ENCODE results near the gene MSGN1.

Gene MSGN1

DNA sequence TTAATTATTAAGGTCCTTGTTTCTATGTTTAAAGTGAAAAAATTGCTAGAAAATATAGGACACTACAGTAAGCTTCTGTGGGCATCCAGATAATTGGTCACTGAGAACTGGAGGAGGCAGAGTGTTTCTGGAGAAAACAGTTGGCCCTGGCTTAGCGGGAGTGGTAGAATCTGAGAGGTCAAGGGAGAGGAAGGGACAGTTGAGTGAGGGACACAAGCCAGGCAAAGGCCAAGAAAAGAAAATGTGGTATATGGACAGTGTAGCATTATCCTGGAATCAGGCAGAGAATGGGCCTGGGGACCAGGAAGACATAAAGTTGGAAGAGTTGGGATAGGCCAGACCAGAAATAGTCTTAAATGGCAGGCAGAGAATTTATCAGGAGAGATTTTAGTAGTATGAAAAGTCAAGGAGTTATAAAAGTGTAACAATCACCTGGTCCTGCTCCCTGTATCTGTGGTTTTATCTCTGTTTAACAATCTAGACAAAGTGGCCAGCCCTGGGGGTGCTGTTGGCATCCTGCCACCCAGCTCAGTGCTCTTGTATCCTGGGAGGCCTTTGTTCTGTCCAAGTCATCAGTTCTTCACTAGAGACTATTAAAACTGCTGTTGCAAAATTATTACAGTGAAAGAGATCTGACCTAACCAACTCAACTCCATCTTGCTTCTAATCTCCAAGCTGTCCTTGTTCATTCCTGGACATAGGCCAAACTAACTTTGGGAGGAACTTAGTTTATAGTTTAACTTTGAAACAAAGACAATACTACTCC lies 15.4 kb upstream of the MSGN1 start:
- peaks cover 14% of the 10 kb centered on the region for H3K27me3 ChIP-seq (ENCODE audit: insufficient read depth, low read length, poor library complexity, severe bottlenecking)
- H3K9me3 ChIP-seq (ENCODE audit: insufficient read depth, low read depth, low read length): no peaks in the 10 kb centered on the region
- H4K20me1 ChIP-seq (ENCODE audit: insufficient read depth, low read length, poor library complexity, severe bottlenecking): no peaks in the 10 kb centered on the region
- no peak overlapping the region for H3K4me3 ChIP-seq (ENCODE audit: low read length, poor library complexity, severe bottlenecking)
- no peaks in the 10 kb centered on the region for H3K79me2 ChIP-seq (ENCODE audit: insufficient read depth, low read length)
- H3K9ac ChIP-seq (ENCODE audit: low read depth, low read length, poor library complexity, severe bottlenecking): no peak overlapping the region
- H3K9me2 ChIP-seq (replicated peaks; ENCODE audit: low read depth, low read length): no peaks in the 10 kb centered on the region
- TF ChIP-seq, protein P1, sequence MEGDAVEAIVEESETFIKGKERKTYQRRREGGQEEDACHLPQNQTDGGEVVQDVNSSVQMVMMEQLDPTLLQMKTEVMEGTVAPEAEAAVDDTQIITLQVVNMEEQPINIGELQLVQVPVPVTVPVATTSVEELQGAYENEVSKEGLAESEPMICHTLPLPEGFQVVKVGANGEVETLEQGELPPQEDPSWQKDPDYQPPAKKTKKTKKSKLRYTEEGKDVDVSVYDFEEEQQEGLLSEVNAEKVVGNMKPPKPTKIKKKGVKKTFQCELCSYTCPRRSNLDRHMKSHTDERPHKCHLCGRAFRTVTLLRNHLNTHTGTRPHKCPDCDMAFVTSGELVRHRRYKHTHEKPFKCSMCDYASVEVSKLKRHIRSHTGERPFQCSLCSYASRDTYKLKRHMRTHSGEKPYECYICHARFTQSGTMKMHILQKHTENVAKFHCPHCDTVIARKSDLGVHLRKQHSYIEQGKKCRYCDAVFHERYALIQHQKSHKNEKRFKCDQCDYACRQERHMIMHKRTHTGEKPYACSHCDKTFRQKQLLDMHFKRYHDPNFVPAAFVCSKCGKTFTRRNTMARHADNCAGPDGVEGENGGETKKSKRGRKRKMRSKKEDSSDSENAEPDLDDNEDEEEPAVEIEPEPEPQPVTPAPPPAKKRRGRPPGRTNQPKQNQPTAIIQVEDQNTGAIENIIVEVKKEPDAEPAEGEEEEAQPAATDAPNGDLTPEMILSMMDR (conservative IDR thresholded peaks at IDR 0.05; ENCODE audit: low read length): no peak
- no peak for TF ChIP-seq EZH2phosphoT487 (IDR thresholded peaks at IDR 0.05; ENCODE audit: borderline replicate concordance)
- H3K4me2 ChIP-seq (ENCODE audit: low read depth, low read length, poor library complexity, severe bottlenecking): no peak overlapping the region
- H3K4me1 ChIP-seq (ENCODE audit: insufficient read depth, low read length, poor library complexity, severe bottlenecking): peaks cover 13% of the 10 kb centered on the region
- H2AFZ ChIP-seq (ENCODE audit: low read length): no peak overlapping the region
- no peaks in the 10 kb centered on the region for H3K36me3 ChIP-seq (ENCODE audit: insufficient read depth, low read length)
- no peaks in the 10 kb centered on the region for H3F3A ChIP-seq (ENCODE audit: low read depth)

DNA sequence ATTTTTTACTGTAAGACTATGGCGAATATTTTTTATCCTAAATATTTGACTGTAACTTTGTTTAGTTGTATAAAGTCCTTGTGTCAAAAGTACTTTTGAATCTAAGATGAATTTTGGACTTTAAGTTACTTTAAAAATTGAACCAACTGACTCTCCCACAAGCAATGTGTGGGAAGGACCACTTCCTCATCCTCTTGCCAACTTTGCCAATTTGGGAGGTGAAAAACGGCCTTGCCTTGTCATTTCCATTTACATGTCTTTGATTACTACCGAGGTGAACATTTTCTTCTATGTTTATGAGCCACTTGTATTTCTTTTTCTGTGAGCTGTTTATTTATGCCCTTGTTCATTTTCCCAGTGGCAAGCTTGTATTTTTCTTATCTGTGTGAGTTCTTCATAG lies 12.8 kb upstream of the MSGN1 start:
- no peak for TF ChIP-seq EZH2phosphoT487 (IDR thresholded peaks at IDR 0.05; ENCODE audit: borderline replicate concordance)
- TF ChIP-seq, protein P1 (conservative IDR thresholded peaks at IDR 0.05; ENCODE audit: low read length): no peak
- Histone ChIP-seq H3K9ac (ENCODE audit: low read depth, low read length, poor library complexity, severe bottlenecking) (no peak overlapping the region), H3K9me2 (replicated peaks; ENCODE audit: low read depth, low read length) (no peaks in the 10 kb centered on the region), H3K4me2 (ENCODE audit: low read depth, low read length, poor library complexity, severe bottlenecking) (no peak overlapping the region), H3K9me3 (ENCODE audit: insufficient read depth, low read depth, low read length) (no peaks in the 10 kb centered on the region), H2AFZ (ENCODE audit: low read length) (no peak overlapping the region), H3F3A (ENCODE audit: low read depth) (no peaks in the 10 kb centered on the region), H3K27me3 (ENCODE audit: insufficient read depth, low read length, poor library complexity, severe bottlenecking) (peaks cover 2% of the 10 kb centered on the region), H3K4me1 (ENCODE audit: insufficient read depth, low read length, poor library complexity, severe bottlenecking) (peaks cover 13% of the 10 kb centered on the region), H3K36me3 (ENCODE audit: insufficient read depth, low read length) (no peaks in the 10 kb centered on the region), H3K79me2 (ENCODE audit: insufficient read depth, low read length) (no peaks in the 10 kb centered on the region), H3K4me3 (ENCODE audit: low read length, poor library complexity, severe bottlenecking) (no peak overlapping the region), H4K20me1 (ENCODE audit: insufficient read depth, low read length, poor library complexity, severe bottlenecking) (no peaks in the 10 kb centered on the region)

DNA sequence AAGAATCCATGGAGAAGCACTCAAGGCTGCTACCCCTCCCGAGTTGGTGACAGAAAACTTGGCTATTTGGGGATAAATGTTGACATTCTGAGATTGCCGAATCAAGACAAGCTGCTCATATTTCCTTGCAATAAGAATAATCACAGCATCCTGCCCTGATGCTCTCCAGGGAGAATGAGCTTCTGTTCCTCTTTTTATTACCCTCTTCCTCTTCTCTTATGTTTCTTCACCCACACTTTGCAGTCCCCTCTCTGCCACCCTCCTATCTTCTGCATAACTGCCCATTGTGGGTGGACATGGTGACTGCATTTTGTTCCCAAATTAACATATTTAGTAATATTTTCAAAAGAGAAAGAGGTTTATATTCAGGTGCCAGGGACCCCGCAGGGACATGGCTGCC lies 11.9 kb upstream of the MSGN1 start:
- Histone ChIP-seq H3K4me2 (ENCODE audit: low read depth, low read length, poor library complexity, severe bottlenecking) (no peak overlapping the region), H3K27me3 (ENCODE audit: insufficient read depth, low read length, poor library complexity, severe bottlenecking) (no peaks in the 10 kb centered on the region), H3F3A (ENCODE audit: low read depth) (no peaks in the 10 kb centered on the region), H4K20me1 (ENCODE audit: insufficient read depth, low read length, poor library complexity, severe bottlenecking) (no peaks in the 10 kb centered on the region), H3K4me1 (ENCODE audit: insufficient read depth, low read length, poor library complexity, severe bottlenecking) (peaks cover 13% of the 10 kb centered on the region), H2AFZ (ENCODE audit: low read length) (no peak overlapping the region), H3K9me3 (ENCODE audit: insufficient read depth, low read depth, low read length) (no peaks in the 10 kb centered on the region), H3K36me3 (ENCODE audit: insufficient read depth, low read length) (no peaks in the 10 kb centered on the region), H3K4me3 (ENCODE audit: low read length, poor library complexity, severe bottlenecking) (no peak overlapping the region), H3K79me2 (ENCODE audit: insufficient read depth, low read length) (no peaks in the 10 kb centered on the region), H3K9ac (ENCODE audit: low read depth, low read length, poor library complexity, severe bottlenecking) (no peak overlapping the region), H3K9me2 (replicated peaks; ENCODE audit: low read depth, low read length) (no peaks in the 10 kb centered on the region)
- TF ChIP-seq, protein P1 (conservative IDR thresholded peaks at IDR 0.05; ENCODE audit: low read length): no peak
- no peak for TF ChIP-seq EZH2phosphoT487 (IDR thresholded peaks at IDR 0.05; ENCODE audit: borderline replicate concordance)
